HG02970 (cell line): ENCODE data around the gene NR2F6.

Experiments used
- ATAC-seq: cut with Tn5 transposase; IDR thresholded peaks from one replicate; pipeline ENCODE4 v1.9.1; 2021; ENCODE audit warnings: mild to moderate bottlenecking, moderate library complexity, moderate number of reproducible peaks; ENCODE audit not compliant: unreplicated experiment, low FRiP score

NR2F6 gene

GRCh38 chr19:17183858-17184321 is 61.8 kb downstream of the NR2F6 start:
- ATAC-seq: no peak

GRCh38 chr19:17183271-17183761 is 62.4 kb downstream of the NR2F6 start:
- no peak for ATAC-seq
